PC-3 (cell line): Measurements from ENCODE around the gene C5. TPM values are rescaled to one million over a fixed set of nuclear protein-coding genes. Genes with fewer than 3 reads are reported as not detected.
A peak's percentile ranks its signal among the peaks of the same experiment; 100 is the strongest.

Source experiments
- ATAC-seq: fragments of 200-7000 bp; cut with Tn5 transposase; 2 replicates; pipeline ENCODE4 v1.9.1; 2020; ENCODE audit warnings: mild to moderate bottlenecking, moderate library complexity
- BruUV-seq: library from RNA; stranded (reverse); fragments of 400-500 nt; replicated peaks from 2 replicates; lab custom pipeline; 2021; lab: Mats Ljungman, UMichigan
- CTCF ChIA-PET: fragments of 300-600 bp; sonication (Branson Sonifier 250); formaldehyde crosslinking; loops from one replicate; lab custom pipeline; 2022; ENCODE audit warnings: antibody characterized with exemption; lab: Charles Lee
- POLR2A ChIA-PET: fragments of 300-600 bp; sonication (Branson Sonifier 250); formaldehyde crosslinking; loops from one replicate; lab custom pipeline; 2022; ENCODE audit warnings: antibody characterized with exemption; ENCODE audit not compliant: unreplicated experiment; lab: Charles Lee
- DNase-seq: peaks from one replicate; pipeline ENCODE4 v3.0.0-alpha.2; 2015
- H2AFZ ChIP-seq: fragments of 300-600 bp; sonication (generic); 2 replicates; pipeline ENCODE4 v1.6.0; 2016; ENCODE audit warnings: antibody characterized with exemption, low read length
- H3F3A ChIP-seq: fragments of 300-600 bp; sonication (generic); one replicate; pipeline ENCODE4 v1.6.0; 2017; ENCODE audit warnings: antibody characterized with exemption, low read length, control low read depth, mild to moderate bottlenecking; ENCODE audit not compliant: unreplicated experiment
- H3K27ac ChIP-seq: fragments of 300-600 bp; sonication (generic); 2 replicates; pipeline ENCODE4 v1.5.1; 2016; ENCODE audit warnings: mild to moderate bottlenecking, low read length
- H3K27me3 ChIP-seq: fragments of 300-600 bp; sonication (generic); 2 replicates; pipeline ENCODE4 v1.6.1; 2016; ENCODE audit warnings: low read length, mixed read lengths
- H3K36me3 ChIP-seq: fragments of 300-600 bp; sonication (generic); 2 replicates; pipeline ENCODE4 v1.6.1; 2016; ENCODE audit warnings: low read depth, mixed run types, low read length, mixed read lengths
- H3K4me1 ChIP-seq: fragments of 300-600 bp; sonication (generic); 2 replicates; pipeline ENCODE4 v1.5.1; 2016; ENCODE audit warnings: low read length; ENCODE audit not compliant: insufficient read depth
- H3K4me2 ChIP-seq: fragments of 300-600 bp; sonication (generic); 2 replicates; pipeline ENCODE4 v1.6.0; 2016; ENCODE audit warnings: low read length
- H3K4me3 ChIP-seq: fragments of 300-600 bp; sonication (generic); 2 replicates; pipeline ENCODE4 v1.5.1; 2016; ENCODE audit warnings: mild to moderate bottlenecking, low read length, mixed read lengths
- H3K79me2 ChIP-seq: fragments of 300-600 bp; sonication (generic); 2 replicates; pipeline ENCODE4 v1.6.1; 2017; ENCODE audit warnings: low read length, mixed read lengths
- H3K9ac ChIP-seq: fragments of 300-600 bp; sonication (generic); 2 replicates; pipeline ENCODE4 v1.6.0; 2016; ENCODE audit warnings: mild to moderate bottlenecking, low read length
- H3K9me2 ChIP-seq: fragments of 300-600 bp; sonication (generic); replicated peaks from 2 replicates; pipeline ENCODE4 v1.6.1; 2016; ENCODE audit warnings: mixed run types, low read length, mixed read lengths
- H3K9me3 ChIP-seq: fragments of 300-600 bp; sonication (generic); 2 replicates; pipeline ENCODE4 v1.6.1; 2016; ENCODE audit warnings: low read length, mixed read lengths
- H4K20me1 ChIP-seq: fragments of 300-600 bp; sonication (generic); 2 replicates; pipeline ENCODE4 v1.6.1; 2016; ENCODE audit warnings: low read length, mixed read lengths
- CTCF ChIP-seq: fragments of 300-600 bp; sonication (generic); conservative IDR thresholded peaks from 2 replicates; pipeline ENCODE4 v1.5.1; 2017; ENCODE audit warnings: antibody characterized with exemption, low read depth, mild to moderate bottlenecking, low read length
- EZH2 ChIP-seq: fragments of 300-600 bp; sonication (generic); IDR thresholded peaks from one replicate; pipeline ENCODE4 v1.6.1; 2017; ENCODE audit warnings: antibody characterized with exemption, mild to moderate bottlenecking, low read length; ENCODE audit not compliant: unreplicated experiment
- EZH2phosphoT487 ChIP-seq: fragments of 300-600 bp; sonication (generic); IDR thresholded peaks from 2 replicates; pipeline ENCODE4 v1.6.1; 2018; ENCODE audit warnings: mild to moderate bottlenecking, antibody characterized with exemption, low read length, borderline replicate concordance
- intact Hi-C: fragments of 100-400 bp; cut with micrococcal nuclease; formaldehyde crosslinking; loops from 2 replicates; pipeline ENCODE4 v1.9.0; 2023
- total RNA-seq: library from RNA; depleted of rRNA; stranded (reverse); fragments of >200 nt; gene quantifications from 2 replicates; pipeline ENCODE4 v1.2.3, GENCODE V29; 2014

The C5 gene
- total RNA-seq, 1 experiment from 2014 or later = 2.9 TPM

- Histone ChIP-seq H3K9me3 (no peaks in the 10 kb centered on the region), H3K4me1 (peaks cover 28% of the 10 kb centered on the region), H3K9ac (no peak overlapping the region), H3K4me2 (peak overlapping the region; percentile 40; the same call in 1 of the 2 replicates), H3K36me3 (no peaks in the 10 kb centered on the region), H3K79me2 (no peaks in the 10 kb centered on the region), H4K20me1 (no peaks in the 10 kb centered on the region), H3K4me3 (no peak overlapping the region), H2AFZ (no peak overlapping the region), H3F3A (no peaks in the 10 kb centered on the region), H3K27ac (peak overlapping the region; percentile 38; the same call in 1 of the 2 replicates), H3K27me3 (no peaks in the 10 kb centered on the region), H3K9me2 (no peaks in the 10 kb centered on the region)
- POLR2A ChIA-PET = no interaction called here
- intact Hi-C loops = no loop called here
- CTCF ChIA-PET = no interaction called here
- TF ChIP-seq EZH2 = no peak
- no peak for TF ChIP-seq CTCF
- TF ChIP-seq EZH2phosphoT487 = no peak
- ATAC-seq (no peak), DNase-seq (no peak)
- no TSS peak for BruUV-seq
Measured at GRCh38 chr9:120914396-120914795, 135.7 kb downstream of the C5 start.

GRCh38 chr9:120913647-120914264 is 136.3 kb downstream of the C5 start:
- Histone ChIP-seq H3K9me2 (no peaks in the 10 kb centered on the region), H3K79me2 (no peaks in the 10 kb centered on the region), H2AFZ (no peak overlapping the region), H3F3A (no peaks in the 10 kb centered on the region), H3K9me3 (no peaks in the 10 kb centered on the region), H3K4me1 (peaks cover 28% of the 10 kb centered on the region), H3K4me3 (no peak overlapping the region), H3K9ac (no peak overlapping the region), H3K36me3 (no peaks in the 10 kb centered on the region), H4K20me1 (no peaks in the 10 kb centered on the region), H3K27me3 (no peaks in the 10 kb centered on the region), H3K4me2 (no peak overlapping the region), H3K27ac (no peak overlapping the region)
- POLR2A ChIA-PET = no interaction called here
- no peak for DNase-seq
- TF ChIP-seq EZH2 (no peak), CTCF (no peak), EZH2phosphoT487 (no peak)
- no TSS peak for BruUV-seq
- ATAC-seq = no peak
- CTCF ChIA-PET = no interaction called here
- intact Hi-C loops = no loop called here

- BruUV-seq = no TSS peak
- ChIA-PET POLR2A (no interaction called here), CTCF (no interaction called here)
- Histone ChIP-seq H3K9ac (no peak overlapping the region), H2AFZ (no peak overlapping the region), H3K4me1 (peaks cover 28% of the 10 kb centered on the region), H3K27ac (no peak overlapping the region), H3K4me2 (no peak overlapping the region), H3K4me3 (no peak overlapping the region), H3K27me3 (no peaks in the 10 kb centered on the region), H3K9me2 (no peaks in the 10 kb centered on the region), H3K9me3 (no peaks in the 10 kb centered on the region), H4K20me1 (no peaks in the 10 kb centered on the region), H3K36me3 (no peaks in the 10 kb centered on the region), H3K79me2 (no peaks in the 10 kb centered on the region), H3F3A (no peaks in the 10 kb centered on the region)
- intact Hi-C loops = no loop called here
- DNase-seq (no peak), ATAC-seq (no peak)
- TF ChIP-seq EZH2phosphoT487 = no peak
- TF ChIP-seq CTCF = no peak
- no peak for TF ChIP-seq EZH2
Measured at GRCh38 chr9:120912958-120913646, 137.0 kb downstream of the C5 start.
